Right ventricle myocardium inferior (tissue), 1 donor: ENCODE results near the gene MINDY4B. TPM values are rescaled to one million over a fixed set of nuclear protein-coding genes. Genes with fewer than 3 reads are reported as not detected.
"Not testable (repeated sequence)": the region's sequence is repeated elsewhere in the genome, so short reads cannot be mapped to it uniquely, and the experiment has no call there.

Experiments
- ATAC-seq: fragments of 200-7000 bp; cut with Tn5 transposase; one replicate; pipeline ENCODE4 v1.9.1; 2020; ENCODE audit warnings: mild to moderate bottlenecking, moderate library complexity
- DNase-seq: peaks from one replicate; pipeline ENCODE4 v3.0.0; 2021; ENCODE audit errors: missing footprints
- intact Hi-C: fragments of 100-400 bp; cut with DNase I; formaldehyde crosslinking; loops from one replicate; pipeline ENCODE4 v1.11.0; 2022
- total RNA-seq: library from RNA; stranded (reverse); fragmentation: NEBNext Ultra II Directional; extraction: Animal tissue kit (Norgen Biotek cat#: 25700); gene quantifications from one replicate; pipeline ENCODE4 v1.2.1, GENCODE V29; 2021
- donor health status: DM: no; HTN: yes; CAD: no; lungs with severe emphysema.

MINDY4B gene
- total RNA-seq, 1 donor from 2014 or later = not detected

GRCh38 chr3:150863921-150864320, 41.3 kb downstream of the MINDY4B start:
- intact Hi-C loops, ATAC-seq, DNase-seq: not testable (repeated sequence)

GRCh38 chr3:150861851-150862250, 43.4 kb downstream of the MINDY4B start:
- ATAC-seq = no peak
- DNase-seq = no peak
- intact Hi-C loops = no loop called here

- intact Hi-C loops, DNase-seq, ATAC-seq: not testable (repeated sequence)
Observed at GRCh38 chr3:150857936-150858335, 47.3 kb downstream of the MINDY4B start.

- intact Hi-C loops = loop anchor here (5.0 kb wide), 1 partner anchor 123 kb away; no protein-coding TSS in a partner anchor
- no peak for ATAC-seq
Observed at GRCh38 chr3:150850191-150850590, 55.0 kb downstream of the MINDY4B start.

GRCh38 chr3:150848864-150849263, 56.4 kb downstream of the MINDY4B start:
- DNase-seq = no peak
- intact Hi-C loops = no loop called here
- no peak for ATAC-seq

More at GRCh38 chr3:150850191-150850590, 55.0 kb downstream of the MINDY4B start:
- no peak for DNase-seq

GRCh38 chr3:150847433-150847832, 57.8 kb downstream of the MINDY4B start:
- ATAC-seq = no peak
- DNase-seq = no peak
- intact Hi-C loops = no loop called here

- intact Hi-C loops = no loop called here
- ATAC-seq (no peak), DNase-seq (no peak)
Observed at GRCh38 chr3:150844484-150844883, 60.8 kb downstream of the MINDY4B start.

GRCh38 chr3:150843241-150843640, 62.0 kb downstream of the MINDY4B start:
- ATAC-seq (no peak), DNase-seq (no peak)
- intact Hi-C loops = no loop called here

GRCh38 chr3:150840802-150841515, 64.3 kb downstream of the MINDY4B start:
- ATAC-seq = no peak
- intact Hi-C loops = no loop called here
- no peak for DNase-seq

- DNase-seq = no peak
- intact Hi-C loops = no loop called here
- no peak for ATAC-seq
Observed at GRCh38 chr3:150830745-150831144, 74.5 kb downstream of the MINDY4B start.

- DNase-seq = no peak
- intact Hi-C loops = no loop called here
- no peak for ATAC-seq
Observed at GRCh38 chr3:150830094-150830681, 75.1 kb downstream of the MINDY4B start.

- DNase-seq (no peak), ATAC-seq (no peak)
- intact Hi-C loops = no loop called here
Observed at GRCh38 chr3:150829408-150829807, 75.8 kb downstream of the MINDY4B start.

- no peak for DNase-seq
- intact Hi-C loops = no loop called here
- ATAC-seq = no peak
Observed at GRCh38 chr3:150828997-150829396, 76.2 kb downstream of the MINDY4B start.

- DNase-seq = no peak
- ATAC-seq = no peak
- intact Hi-C loops = no loop called here
Observed at GRCh38 chr3:150828261-150828660, 77.0 kb downstream of the MINDY4B start.

- ATAC-seq = no peak
- DNase-seq = no peak
- intact Hi-C loops = no loop called here
Observed at GRCh38 chr3:150826466-150827282, 78.6 kb downstream of the MINDY4B start.

- intact Hi-C loops = no loop called here
- DNase-seq (no peak), ATAC-seq (peak; percentile 42)
Observed at GRCh38 chr3:150825916-150826377, 79.3 kb downstream of the MINDY4B start.

GRCh38 chr3:150825192-150825915, 79.9 kb downstream of the MINDY4B start:
- no peak for DNase-seq

GRCh38 chr3:150823277-150823676, 82.0 kb downstream of the MINDY4B start:
- no peak for DNase-seq
- intact Hi-C loops = no loop called here
- ATAC-seq = no peak

More at GRCh38 chr3:150825192-150825915, 79.9 kb downstream of the MINDY4B start:
- ATAC-seq = peak; percentile 56
- intact Hi-C loops = no loop called here

GRCh38 chr3:150822636-150823035, 82.6 kb downstream of the MINDY4B start:
- DNase-seq = no peak
- intact Hi-C loops = no loop called here
- no peak for ATAC-seq
